Gastroesophageal sphincter (tissue), 4 donors: Measurements from ENCODE around the gene NDOR1. TPM values are rescaled to one million over a fixed set of nuclear protein-coding genes. Genes with fewer than 3 reads are reported as not detected.

Experiments used
- ATAC-seq: fragments of 150-250 bp; one replicate; pipeline ENCODE4 v1.9.1; 2016; ENCODE audit warnings: mild to moderate bottlenecking, moderate library complexity
- H3K27ac ChIP-seq, 4 donors: fragments of 200-600 bp; sonication (generic) in 3 of 4; 1 replicate in 3 of 4; 2 replicates in 1 of 4; pipeline ENCODE4 v1.5.1; 2016 to 2019
- H3K27me3 ChIP-seq: fragments of 200-600 bp; sonication (generic); one replicate; pipeline ENCODE4 v1.5.1; 2019
- H3K36me3 ChIP-seq, 2 donors: fragments of 200-600 bp; sonication (generic); one replicate each; pipeline ENCODE4 v1.5.1; 2019; ENCODE audit warnings: control low read depth in 1 of 2
- H3K4me1 ChIP-seq, 3 donors: fragments of 200-600 bp; sonication (generic); 1 replicate in 2 of 3; 2 replicates in 1 of 3; pipeline ENCODE4 v1.5.1; 2016 to 2019; ENCODE audit warnings: control low read depth in 2 of 3
- H3K4me3 ChIP-seq, 2 donors: fragments of 200-600 bp; sonication (generic); one replicate each; pipeline ENCODE4 v1.5.1; 2019; ENCODE audit warnings: mild to moderate bottlenecking in 1 of 2, moderate library complexity in 1 of 2
- H3K9me3 ChIP-seq, 3 donors: fragments of 200-600 bp; sonication (generic); one replicate each; pipeline ENCODE4 v1.5.1; 2017 to 2019; ENCODE audit warnings: control low read depth in 2 of 3
- CTCF ChIP-seq, 4 experiments: fragments of 200-600 bp in 2 of 4; fragments of 450-650 bp in 2 of 4; sonication (generic) in 1 of 4; IDR thresholded peaks; one replicate each; pipeline ENCODE4 v1.5.1; 2017 to 2019; ENCODE audit warnings: antibody characterized with exemption in 4 of 4, mild to moderate bottlenecking in 2 of 4, moderate library complexity in 2 of 4
- EP300 ChIP-seq: sonication (generic); formaldehyde crosslinking; IDR thresholded peaks from one replicate; pipeline ENCODE4 v1.6.1; 2017; ENCODE audit warnings: antibody characterized with exemption, mild to moderate bottlenecking
- POLR2A ChIP-seq, 2 donors: fragments of 450-650 bp; IDR thresholded peaks; one replicate each; pipeline ENCODE4 v1.6.1; 2017; ENCODE audit warnings: antibody characterized with exemption in 2 of 2, mild to moderate bottlenecking in 2 of 2, moderate library complexity in 1 of 2
- POLR2AphosphoS5 ChIP-seq: sonication (generic); formaldehyde crosslinking; IDR thresholded peaks from one replicate; pipeline ENCODE4 v1.6.1; 2017; ENCODE audit warnings: antibody characterized with exemption
- WGBS, 2 donors: methylation state at CpG; one replicate each; pipeline ENCODE4 v1.1.5; 2018; ENCODE audit warnings: low coverage in 1 of 2; 5-methylcytosine and 5-hydroxymethylcytosine counted together
- total RNA-seq, 4 donors: library from RNA; depleted of rRNA; stranded (reverse); fragments of >200 nt; gene quantifications; one replicate each; pipeline ENCODE4 v1.1.0, GENCODE V29; 2016

NDOR1 gene
- total RNA-seq, 4 donors from 2014 or later: 4.6 to 9.8 (median 7.6) TPM

- Histone ChIP-seq H3K9me3 (no peaks in the 10 kb centered on the region), H3K4me3 (peak overlapping the region in 1 of 2 donors; percentile 79)
- WGBS, 2 donors: no CpG with 5 or more reads among the region's 14 CpGs
These were observed 15.6 kb downstream of the NDOR1 start for GRCh38 chr9:137221095-137221505.

GRCh38 chr9:137221506-137222111 lies 16.1 kb downstream of the NDOR1 start:
- Histone ChIP-seq H3K27ac (peak overlapping the region in 1 of 4 donors; percentile 49), H3K27me3 (peaks cover 7% of the 10 kb centered on the region), H3K4me3 (peak overlapping the region; percentile 14 to 79), H3K4me1 (peaks cover 0 to 55% (median 16%) of the 10 kb centered on the region in 3 donors), H3K36me3 (peaks cover 0 to 2% of the 10 kb centered on the region in 2 donors), H3K9me3 (no peaks in the 10 kb centered on the region)
- TF ChIP-seq POLR2AphosphoS5 (no peak), EP300 (no peak), POLR2A (IDR thresholded peaks at IDR 0.05) (no peak), CTCF (IDR thresholded peaks at IDR 0.05) (no peak)
- no CpG with 5 or more reads among the region's 61 CpGs for WGBS, 2 donors
- no peak for ATAC-seq

More at GRCh38 chr9:137221095-137221505, 15.6 kb downstream of the NDOR1 start:
- peaks cover 0 to 55% (median 16%) of the 10 kb centered on the region in 3 donors for H3K4me1 ChIP-seq
- ATAC-seq: no peak
- peak overlapping the region in 1 of 4 donors; percentile 49 for H3K27ac ChIP-seq
- H3K36me3 ChIP-seq: peaks cover 0 to 6% of the 10 kb centered on the region in 2 donors
- H3K27me3 ChIP-seq: peaks cover 2% of the 10 kb centered on the region
- TF ChIP-seq CTCF (IDR thresholded peaks at IDR 0.05) (no peak), EP300 (no peak), POLR2A (IDR thresholded peaks at IDR 0.05) (no peak), POLR2AphosphoS5 (no peak)

- Histone ChIP-seq H3K36me3 (no peaks in the 10 kb centered on the region), H3K9me3 (no peaks in the 10 kb centered on the region), H3K4me3 (peak within 1 kb of the TSS; percentile 64 to 79), H3K27me3 (peaks cover 15% of the 10 kb centered on the region), H3K4me1 (peaks cover 0 to 55% (median 18%) of the 10 kb centered on the region in 3 donors), H3K27ac (peak within 1 kb of the TSS; percentile 58 to 94 (median 90))
- no CpG with 5 or more reads among the region's 88 CpGs for WGBS, 2 donors
- TF ChIP-seq EP300: no peak
- peak in 2 of 4 experiments; percentile 7 to 8 for TF ChIP-seq CTCF (IDR thresholded peaks at IDR 0.05)
- ATAC-seq: no peak
These were observed 16.9 kb downstream of the NDOR1 start, which contains the start of gene RNF208 for GRCh38 chr9:137222190-137223077. Gene RNF208 (minus strand): TSS chr9:137222240. CDS start chr9:137221212, 1,028 bp downstream.

- peak overlapping the region; percentile 75 to 94 (median 90) for H3K27ac ChIP-seq
- WGBS, 2 donors: 0% methylated on average over 1 of the region's 63 CpGs; no CpG with 5 or more reads in 1 of the 2 donors
- no peaks in the 10 kb centered on the region for H3K36me3 ChIP-seq
- no peaks in the 10 kb centered on the region for H3K9me3 ChIP-seq
- peaks cover 0 to 54% (median 17%) of the 10 kb centered on the region in 3 donors for H3K4me1 ChIP-seq
- peak; percentile 35 for TF ChIP-seq POLR2AphosphoS5
- no peak for TF ChIP-seq EP300
- TF ChIP-seq CTCF (IDR thresholded peaks at IDR 0.05): no peak
- TF ChIP-seq POLR2A (IDR thresholded peaks at IDR 0.05): peak; percentile 30 to 51
- H3K27me3 ChIP-seq: peaks cover 24% of the 10 kb centered on the region
- peak; percentile 94 for ATAC-seq
- H3K4me3 ChIP-seq: peak overlapping the region; percentile 64 to 79
These were observed 17.8 kb downstream of the NDOR1 start for GRCh38 chr9:137223078-137223970.
